IPS-NIHi11 (cell line): ENCODE data around the gene CLEC9A.

Experiments
- DNase-seq: peaks from one replicate; pipeline ENCODE4 v3.0.0; 2012; ENCODE audit warnings: mixed read lengths, low spot score

CLEC9A gene

DNA sequence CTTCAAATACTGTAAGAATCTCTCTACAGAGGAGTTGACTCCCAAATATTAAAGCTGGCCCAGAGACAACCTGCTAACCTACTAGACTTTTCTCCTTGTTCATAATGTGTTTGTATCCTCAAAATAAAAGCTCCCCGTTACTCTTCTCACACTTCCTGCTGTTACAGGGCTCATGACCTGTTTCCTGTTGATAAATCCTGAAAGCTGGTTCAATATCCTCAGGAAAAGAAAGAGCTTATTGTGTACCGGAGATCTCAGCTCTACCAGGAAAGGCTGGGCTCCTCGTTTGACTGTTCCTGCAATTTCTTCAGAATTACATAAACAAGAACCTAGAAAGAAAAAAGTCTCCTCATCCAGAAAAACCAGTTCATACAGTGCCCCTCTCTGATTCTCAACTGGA, 37.5 kb downstream of the CLEC9A start:
- DNase-seq: no peak

DNA sequence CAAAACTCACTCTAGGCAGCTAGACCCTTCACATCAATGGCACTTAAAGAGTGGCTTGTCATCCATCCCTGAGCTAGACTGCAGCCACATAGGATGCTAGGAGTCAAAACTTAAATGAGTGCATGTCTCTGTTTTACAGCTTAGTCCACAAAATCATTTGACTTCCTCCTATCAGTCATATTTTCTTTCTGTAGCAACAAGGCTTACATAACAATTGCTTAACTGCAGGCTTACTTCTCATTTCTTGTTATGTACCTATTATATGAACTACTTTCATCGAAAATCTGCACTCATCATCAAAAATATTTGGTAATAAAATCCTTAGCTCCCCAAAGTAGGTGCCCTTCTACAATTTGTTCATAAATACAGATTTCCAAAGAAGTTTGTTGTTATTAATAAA, 38.2 kb downstream of the CLEC9A start:
- no peak for DNase-seq

DNA sequence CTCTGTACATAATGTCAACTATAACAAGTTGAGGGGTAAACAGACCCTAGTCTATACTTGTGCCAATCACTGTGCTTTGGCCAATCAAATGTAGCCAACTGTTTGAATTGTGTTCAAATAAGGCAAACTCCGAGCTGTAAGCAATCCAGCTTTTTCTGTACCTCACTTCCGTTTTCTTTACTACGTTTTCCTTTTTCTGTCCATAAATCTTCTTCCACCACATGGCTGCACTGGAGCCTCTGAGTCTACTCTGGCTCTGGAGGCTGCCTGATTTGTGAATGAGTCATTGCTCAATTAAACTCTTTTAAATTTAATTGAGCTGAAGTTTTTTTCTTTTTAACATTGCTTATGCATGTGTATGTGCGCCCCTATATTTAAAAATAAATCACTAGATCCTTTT, 38.6 kb downstream of the CLEC9A start:
- DNase-seq: no peak

DNA sequence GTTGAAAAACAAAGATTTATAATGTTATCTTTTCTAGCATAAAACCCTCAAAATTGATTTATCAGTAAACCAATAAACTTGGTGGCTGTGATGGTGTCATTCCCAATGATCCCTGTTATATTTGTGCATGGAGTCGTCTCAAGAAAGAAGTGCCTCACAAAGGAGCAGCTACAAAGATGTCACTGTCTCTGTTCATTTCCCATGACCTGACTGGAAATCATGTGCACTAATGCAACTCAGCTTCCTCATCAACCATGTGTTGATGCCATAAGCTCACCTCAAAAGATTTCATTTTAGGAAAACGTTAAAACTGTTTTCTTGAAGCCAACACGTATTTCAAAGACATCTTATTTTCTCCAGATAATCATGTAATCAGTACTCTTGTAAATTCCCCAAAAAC, 39.5 kb downstream of the CLEC9A start:
- DNase-seq: no peak

DNA sequence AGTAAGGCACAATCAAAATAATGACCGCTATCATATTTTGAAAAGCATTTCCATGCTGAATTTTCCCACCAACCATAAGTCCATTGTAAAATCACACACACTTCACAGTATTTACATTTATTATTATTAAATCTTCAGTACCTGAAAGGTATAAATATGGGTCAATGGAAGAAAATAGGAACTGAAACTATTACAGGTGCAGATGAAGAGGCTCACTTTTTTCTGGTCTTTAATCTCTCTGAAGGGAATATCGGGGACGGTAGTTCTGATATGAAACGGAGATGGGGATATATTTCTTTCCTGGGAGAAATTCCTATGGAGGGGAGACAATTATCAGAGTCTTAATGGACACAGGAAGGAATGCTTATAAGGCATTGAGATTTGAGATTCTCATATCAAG, 39.9 kb downstream of the CLEC9A start:
- DNase-seq: no peak

DNA sequence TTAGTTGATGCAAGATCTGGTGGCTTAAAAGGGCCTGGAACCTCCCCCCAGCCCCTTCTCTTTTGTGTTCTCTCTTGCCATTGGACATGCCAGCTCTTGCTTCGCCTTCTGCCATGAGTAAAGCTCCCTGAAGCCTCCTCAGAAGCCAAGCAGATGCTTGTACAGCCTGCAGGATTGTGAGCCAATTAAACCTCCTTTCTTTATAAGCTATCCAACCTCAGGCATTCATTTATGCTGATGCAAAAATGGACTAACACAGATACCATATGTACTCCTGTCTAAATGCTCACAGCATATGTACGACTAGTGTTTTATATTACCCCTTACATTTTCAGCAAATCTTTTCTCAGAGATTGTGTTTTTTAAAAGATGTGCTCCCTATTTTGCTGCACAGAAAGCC, 41.6 kb downstream of the CLEC9A start:
- no peak for DNase-seq

DNA sequence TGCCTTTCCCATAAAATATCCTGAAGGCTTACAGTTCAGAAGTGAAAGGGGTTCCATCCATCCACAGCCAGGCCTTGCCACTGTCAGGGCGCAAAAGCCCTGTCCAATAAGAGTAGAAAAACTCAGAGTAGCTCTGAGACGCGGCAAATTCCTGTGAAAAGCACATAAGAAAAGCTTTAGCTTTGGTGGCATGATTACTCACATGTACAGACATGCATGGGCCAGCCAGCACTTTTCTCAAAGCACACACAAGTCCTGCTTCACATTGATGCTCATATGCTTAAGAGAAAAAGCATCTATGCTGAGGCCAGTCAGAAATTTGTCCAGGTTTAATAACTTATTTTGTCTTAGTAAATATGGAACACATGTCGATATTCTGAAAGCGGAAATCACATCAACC, 42.8 kb downstream of the CLEC9A start:
- no peak for DNase-seq

DNA sequence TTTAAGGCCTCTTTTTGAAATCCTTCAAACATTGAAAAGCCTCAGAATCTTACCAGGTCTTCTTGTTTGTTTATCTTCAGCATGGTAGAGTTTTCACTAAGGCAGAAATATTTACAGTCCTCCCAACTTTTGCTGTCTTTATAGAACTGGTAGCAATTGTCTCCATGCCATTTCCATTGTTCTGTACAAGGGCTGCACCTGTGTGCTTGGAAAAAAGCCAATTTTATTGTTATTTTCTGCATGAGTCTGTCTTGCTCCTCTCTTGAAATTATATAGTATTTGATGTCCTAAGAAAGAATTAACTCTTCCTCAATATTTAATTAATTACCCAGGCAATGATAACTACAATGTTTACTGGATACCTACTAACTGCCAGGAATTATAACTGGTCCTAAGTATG, 45.0 kb downstream of the CLEC9A start:
- no peak for DNase-seq

DNA sequence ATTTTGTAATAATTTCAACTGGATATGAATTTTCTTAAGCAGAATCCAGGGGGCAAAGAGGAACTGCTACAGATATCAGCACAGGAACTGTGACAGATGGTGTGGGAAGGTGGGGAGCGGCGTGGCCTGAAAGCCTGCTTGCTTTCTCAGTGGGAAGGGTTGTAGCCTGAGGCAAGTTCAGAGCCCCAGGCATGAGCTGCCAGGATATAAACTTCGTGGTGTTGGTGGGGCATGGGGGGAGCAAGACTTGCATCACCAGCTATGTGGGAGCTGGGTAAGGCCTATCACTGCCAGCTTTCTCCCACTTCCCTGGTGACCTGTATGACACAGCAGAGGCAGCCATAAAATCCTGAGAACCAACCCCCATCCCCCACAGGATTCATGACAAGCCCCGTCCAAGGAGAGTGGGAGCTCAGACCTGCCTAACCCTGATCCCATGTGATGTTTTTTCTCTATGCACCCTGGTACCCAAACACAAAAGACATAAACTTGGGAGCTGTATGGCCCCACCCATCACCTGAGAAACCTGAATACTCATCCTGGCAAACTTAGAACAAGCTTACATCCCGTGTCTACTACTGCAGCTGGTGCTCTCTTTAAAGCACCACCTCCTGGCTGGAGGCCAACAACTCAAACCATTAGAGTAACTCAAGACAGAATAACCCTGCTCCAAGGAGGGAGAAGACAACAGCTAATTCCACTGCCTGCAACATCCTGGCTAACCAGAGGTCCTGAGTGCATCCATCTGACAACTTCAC, 51.8 kb downstream of the CLEC9A start:
- no peak for DNase-seq

DNA sequence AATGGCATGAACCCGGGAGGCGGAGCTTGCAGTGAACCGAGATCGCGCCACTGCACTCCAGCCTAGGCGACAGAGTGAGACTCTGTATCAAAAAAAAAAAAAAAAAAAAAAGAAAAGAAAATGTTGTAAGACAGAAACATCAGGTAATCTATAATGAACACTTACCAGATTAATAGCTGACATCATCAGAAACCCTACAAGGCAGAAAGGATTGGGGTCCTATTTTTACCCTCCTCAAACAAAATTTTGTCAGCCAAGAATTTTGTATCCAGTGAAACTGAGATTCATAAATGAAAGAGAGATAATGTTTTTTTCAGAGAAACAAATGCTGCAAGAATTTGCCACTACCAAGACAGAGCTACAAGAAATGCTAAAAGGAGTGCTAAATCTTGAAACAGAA, 54.3 kb downstream of the CLEC9A start:
- DNase-seq: no peak

DNA sequence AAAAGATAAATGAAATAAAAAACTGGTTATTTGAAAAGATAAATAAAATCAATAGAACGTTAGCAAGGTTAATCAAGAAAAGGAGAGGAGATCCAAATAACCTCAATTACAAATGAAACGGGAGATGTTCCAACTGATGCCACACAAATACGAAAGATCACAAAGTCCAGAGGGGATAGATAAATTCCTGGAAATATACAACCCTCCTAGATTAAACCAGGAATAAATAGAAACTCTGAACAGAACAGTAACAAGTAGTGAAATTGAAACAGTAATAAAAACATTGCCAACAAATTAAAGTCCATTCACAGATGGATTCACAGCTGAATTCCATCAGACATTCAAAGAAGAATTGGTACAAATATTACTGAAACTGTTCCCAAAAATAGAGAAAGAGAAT, 55.9 kb downstream of the CLEC9A start:
- no peak for DNase-seq

DNA sequence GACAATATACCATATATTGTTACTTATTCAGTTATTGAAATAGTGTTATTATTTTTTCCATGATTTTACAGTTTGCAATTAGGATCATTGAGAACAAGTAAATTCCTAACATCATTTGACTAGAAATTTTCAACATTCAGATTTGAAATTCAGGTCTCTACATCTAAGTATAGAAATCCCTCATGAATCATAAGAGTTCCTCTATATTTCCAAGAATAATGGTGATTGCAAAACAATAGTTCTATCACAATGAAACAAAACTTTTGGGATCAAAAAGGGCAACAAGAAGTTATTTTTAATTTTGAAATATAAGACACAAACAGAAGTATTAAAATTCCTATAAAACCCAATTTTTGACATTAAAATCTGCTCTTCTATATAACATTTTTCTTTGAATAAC, 57.5 kb downstream of the CLEC9A start:
- DNase-seq: no peak

DNA sequence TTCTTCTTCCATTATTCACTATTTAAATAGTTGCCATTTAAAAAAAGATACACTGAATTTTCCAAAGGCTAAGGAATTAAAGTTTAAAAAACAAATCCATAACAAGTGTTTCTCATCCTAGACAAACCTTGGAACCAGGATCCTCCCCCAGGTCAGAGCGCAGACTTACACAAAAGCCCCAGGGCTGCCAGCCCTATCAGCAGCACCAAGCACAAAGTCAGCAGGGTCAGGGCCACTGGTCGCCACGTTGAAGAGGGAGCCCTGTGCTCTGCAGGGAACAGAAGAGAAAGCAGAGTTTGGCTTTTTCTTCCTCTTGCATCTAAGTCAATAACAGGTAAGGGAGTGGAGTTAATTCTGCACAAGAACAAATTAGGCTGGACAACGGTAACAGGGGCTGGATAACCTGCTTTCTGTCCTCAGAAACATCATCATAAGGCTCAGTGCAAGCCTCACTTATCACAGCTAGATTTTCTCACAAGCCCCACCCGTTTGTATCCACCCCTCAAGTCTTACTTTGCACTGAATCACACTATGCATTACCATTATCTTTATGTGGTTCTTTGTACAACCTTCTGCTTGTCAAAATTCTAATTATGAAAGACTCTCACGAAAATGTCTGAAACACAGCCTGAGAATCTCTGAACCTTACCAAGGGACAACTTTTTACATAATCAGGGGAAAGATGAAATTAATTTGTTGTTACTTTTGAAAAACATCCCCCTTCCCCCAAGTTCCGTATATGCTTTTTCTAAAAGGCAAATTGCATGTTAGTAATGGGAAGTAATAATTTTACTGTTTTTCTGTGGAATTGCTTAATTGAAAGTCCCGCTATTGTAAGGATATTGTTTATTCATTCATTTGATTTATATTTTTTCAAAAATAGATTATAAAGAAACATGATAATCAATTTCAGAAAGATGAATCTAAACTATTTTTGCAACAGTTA, 58.7 kb downstream of the CLEC9A start:
- no peak for DNase-seq

DNA sequence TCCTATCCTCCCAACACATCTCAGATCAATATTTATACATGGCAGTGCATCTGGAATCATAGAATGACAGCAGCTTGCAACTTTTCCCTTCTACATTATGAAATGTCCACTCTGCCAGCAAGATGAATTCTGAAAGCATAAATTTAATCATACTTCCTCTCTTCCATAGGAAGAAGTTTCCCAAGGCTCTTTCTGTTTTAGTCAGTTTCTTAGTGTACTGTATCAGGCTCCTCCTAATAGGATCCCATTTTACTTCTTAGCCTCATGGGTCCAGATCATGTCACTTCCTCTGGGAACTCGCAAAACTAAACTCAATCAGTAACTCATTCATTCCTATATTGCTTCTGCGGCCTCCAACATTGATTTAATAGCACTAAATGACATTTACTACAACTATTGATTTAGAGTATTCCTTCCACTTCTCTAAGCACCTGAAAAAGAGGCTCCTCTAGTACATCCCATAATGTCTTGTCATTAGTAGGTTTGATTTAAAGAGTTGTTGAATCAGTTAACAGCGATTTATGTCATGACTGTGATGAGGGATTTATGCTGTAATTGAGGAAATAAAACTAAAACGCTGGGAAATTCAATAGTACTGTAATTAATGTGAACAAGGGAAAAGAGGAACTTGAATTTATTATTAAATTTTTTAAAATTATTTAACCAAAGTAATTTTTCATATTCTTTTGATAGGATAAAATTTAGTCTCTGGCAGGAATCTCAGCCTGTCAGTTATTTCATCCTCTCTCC, 64.3 kb downstream of the CLEC9A start:
- no peak for DNase-seq

DNA sequence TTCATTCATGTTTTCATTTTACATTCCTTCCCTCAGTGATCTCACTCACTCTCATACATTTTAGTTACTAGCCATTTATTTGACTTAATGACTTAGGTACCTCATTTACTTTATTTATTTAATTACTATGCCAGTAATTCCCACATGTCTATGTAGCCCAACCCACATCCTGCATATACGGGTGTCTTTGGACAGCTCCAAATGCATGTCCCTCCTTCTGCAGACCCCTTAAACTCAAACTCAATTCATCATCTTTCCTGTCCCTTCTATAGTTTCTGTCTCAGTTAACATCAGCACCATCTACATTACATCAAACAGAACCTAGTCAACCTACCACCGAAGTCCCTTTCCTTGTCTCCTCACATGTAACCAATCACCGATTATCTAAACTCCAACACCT, 65.5 kb downstream of the CLEC9A start:
- DNase-seq: no peak

DNA sequence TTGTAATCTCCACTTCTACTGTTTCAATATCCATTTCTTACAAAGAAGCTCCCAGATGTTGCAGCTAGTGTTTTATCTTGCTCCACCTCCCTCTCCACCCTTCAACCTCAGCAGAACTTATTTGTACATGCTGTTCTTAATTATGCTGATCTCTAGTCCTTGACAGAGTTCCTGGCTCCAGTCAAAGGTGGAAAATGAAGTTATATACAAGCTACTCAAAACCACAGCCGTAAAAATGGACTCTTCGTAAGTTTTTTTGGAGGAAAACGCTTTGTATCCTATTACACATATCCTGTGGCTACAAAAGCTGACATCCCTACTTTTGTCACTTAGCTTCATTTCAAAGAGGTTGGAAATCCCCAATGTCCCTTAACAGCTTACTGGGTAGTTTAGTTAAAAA, 67.0 kb downstream of the CLEC9A start:
- DNase-seq: no peak

DNA sequence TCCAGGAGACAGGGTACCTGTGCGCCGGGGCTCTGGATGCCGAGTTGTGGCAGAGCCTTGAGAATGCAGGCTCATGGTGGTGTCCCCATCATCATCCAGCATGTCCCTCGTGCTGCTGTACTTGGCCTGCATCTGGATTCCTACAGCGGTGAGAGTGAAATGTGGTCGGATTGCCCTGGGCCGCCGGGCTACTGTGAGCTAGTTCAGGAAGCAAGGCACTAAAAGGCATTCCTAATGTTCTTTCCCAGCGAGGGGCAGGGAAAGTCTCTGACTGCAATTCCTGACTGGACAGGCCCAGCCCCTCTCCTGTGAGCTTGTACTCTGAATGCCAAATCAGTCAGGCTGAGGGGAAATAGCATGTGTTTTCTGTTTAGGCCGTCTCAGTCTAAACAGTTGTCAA, 68.3 kb downstream of the CLEC9A start, which contains the start of gene CLEC1A:
TSS of gene CLEC1A (minus strand) at position 195 of the 400 bp plus-strand sequence. CDS start at position 132, 63 bp downstream.
- peak; percentile 57 for DNase-seq

DNA sequence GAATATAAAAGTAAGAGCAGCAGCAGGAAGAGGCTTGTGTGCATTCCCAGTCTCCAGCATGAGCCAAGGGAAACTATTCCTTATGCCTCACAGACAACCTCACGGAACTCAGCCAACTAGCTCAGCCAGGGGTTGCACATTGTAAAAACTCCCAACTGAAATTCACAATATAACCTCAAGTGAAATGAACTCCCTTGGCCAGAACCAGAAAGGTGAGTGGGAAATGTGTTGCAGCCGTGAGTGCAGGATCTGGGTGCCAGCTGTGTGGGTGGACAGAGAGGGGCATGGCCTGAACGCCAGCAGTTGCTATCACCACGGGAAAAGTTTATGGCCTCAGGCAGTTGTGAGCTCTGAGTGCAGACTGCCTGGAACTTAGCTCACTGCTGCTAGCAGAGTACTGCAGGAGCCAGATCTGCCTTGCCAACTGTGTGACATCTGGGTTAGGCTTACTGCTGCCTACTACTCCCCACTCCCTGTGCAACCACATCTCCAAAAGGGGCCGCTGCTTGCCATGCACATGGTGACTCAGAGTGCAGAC, 70.6 kb downstream of the CLEC9A start:
- no peak for DNase-seq

DNA sequence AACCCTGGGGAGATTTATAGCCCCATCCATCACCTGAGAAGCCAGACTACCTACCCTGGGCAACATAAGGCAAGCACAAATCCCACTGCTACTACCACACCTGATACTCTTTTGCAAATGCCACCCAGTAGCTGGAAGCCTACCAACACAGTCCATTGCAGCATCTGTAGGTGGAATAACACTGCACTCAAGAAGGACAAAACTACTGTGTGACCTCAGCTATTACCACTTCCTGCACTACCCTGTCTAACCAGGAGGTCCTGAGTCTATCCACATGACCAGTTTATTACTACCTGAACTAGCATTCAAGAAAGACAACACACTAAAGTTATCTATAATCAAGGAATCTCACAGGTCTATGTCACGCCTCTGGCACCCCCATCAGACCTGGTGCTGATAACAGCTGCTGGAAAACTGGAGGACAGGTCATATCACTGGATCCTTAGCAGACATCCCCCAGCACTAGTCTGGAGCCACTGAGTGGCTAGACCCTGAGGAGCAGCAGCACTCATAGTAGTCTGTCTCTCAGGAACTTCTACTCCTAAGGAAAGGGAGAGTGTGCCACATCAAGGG, 71.3 kb downstream of the CLEC9A start:
- no peak for DNase-seq

DNA sequence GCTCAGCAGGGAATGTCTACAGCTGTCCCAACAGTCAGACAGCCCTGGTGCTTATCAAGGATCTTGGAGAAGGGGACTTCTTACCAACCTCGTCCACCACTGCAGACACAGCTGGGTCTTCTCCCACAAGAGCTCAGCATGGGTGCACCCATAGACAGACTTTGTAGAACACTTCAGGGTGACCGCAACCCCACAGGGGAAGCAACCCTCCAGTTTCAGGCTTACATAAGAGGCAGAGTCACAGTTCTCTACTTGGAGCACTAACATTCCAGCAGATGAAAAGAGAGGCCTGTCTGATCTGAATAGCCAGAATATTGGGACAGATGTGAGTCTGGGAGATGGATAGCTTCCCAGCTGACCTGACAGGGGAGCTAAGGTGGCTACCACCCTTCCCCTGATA, 71.8 kb downstream of the CLEC9A start:
- no peak for DNase-seq

DNA sequence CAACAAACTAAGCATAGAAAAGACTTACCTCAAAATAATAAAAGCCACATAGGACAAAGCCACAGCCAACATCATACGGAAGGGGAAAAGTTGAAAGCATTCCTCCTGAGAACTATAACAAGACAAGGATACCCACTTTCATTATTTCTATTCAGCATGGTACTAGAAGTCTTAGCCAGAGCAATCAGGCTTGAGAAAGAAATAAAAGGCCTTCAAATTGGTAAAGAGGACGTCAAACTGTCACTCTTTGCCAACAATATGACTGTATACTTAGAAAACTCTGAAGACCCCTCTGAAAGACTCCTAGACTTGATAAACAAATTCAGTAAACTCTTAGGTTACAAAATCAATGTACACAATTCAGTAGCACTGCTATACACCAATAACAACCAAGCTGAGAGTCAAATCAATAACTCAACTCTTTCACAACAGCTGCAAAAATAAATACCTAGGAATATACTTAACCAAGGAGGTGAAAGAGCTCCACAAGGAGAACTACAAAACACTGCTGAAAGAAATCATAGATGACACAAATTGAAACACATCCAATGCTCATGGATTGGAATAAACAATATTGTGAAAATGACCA, 79.9 kb downstream of the CLEC9A start:
- no peak for DNase-seq

DNA sequence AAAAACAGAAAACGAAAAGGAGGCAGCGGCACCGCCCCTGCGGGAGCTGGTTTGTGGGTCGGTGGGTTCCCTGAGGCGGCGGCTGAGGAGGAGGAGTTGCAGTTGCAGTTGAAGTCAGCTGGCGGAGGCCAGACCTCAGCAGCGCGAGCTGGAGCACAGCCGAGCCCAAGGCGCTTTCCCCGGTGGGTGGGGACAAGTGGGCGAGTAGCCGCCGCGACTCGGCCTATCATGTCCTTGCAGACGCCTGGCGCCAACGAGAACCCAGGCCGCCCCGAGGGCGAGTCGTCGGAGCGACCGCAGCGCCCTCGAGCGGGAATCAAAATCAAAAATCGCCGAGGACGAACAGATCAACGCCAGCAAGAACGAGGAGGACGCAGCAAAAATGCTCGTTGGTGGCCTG, 81.0 kb downstream of the CLEC9A start:
- DNase-seq: no peak
